Endodermal cell (in vitro differentiated cells): ENCODE measurements around the gene EFCAB6. TPM values are rescaled to one million over a fixed set of nuclear protein-coding genes. Genes with fewer than 3 reads are reported as not detected.

ENCODE experiments used
- DNase-seq: peaks from one replicate; pipeline ENCODE4 v3.0.0-alpha.2; 2017
- H3K27ac ChIP-seq: 2 replicates; pipeline ENCODE4 v1.5.1; 2013; ENCODE audit warnings: mild to moderate bottlenecking, low read depth, low read length, moderate library complexity
- H3K27me3 ChIP-seq: 2 replicates; pipeline ENCODE4 v1.6.1; 2013; ENCODE audit warnings: mild to moderate bottlenecking, low read length, moderate library complexity; ENCODE audit not compliant: insufficient read depth, control insufficient read depth, poor library complexity, severe bottlenecking
- H3K36me3 ChIP-seq: 2 replicates; pipeline ENCODE4 v1.7.0; 2013; ENCODE audit warnings: mild to moderate bottlenecking, low read length, moderate library complexity; ENCODE audit not compliant: control insufficient read depth, insufficient read depth
- H3K4me1 ChIP-seq: one replicate; pipeline ENCODE4 v1.7.0; 2013; ENCODE audit warnings: low read length; ENCODE audit not compliant: control insufficient read depth, insufficient read depth
- H3K4me3 ChIP-seq: 2 replicates; pipeline ENCODE4 v1.5.1; 2013; ENCODE audit warnings: mild to moderate bottlenecking, low read length, moderate library complexity
- H3K9ac ChIP-seq: 2 replicates; pipeline ENCODE4 v1.6.1; 2013; ENCODE audit warnings: mild to moderate bottlenecking, low read length, moderate library complexity; ENCODE audit not compliant: poor library complexity, severe bottlenecking; ENCODE audit errors: extremely low read depth
- H3K9me3 ChIP-seq: 2 replicates; pipeline ENCODE4 v1.6.1; 2013; ENCODE audit warnings: mild to moderate bottlenecking, low read length, moderate library complexity; ENCODE audit not compliant: control insufficient read depth
- H3K27ac Mint-ChIP-seq: 2 replicates; pipeline ENCODE4 v1.8.0; 2020; ENCODE audit warnings: mixed read lengths
- H3K27me3 Mint-ChIP-seq: 2 replicates; pipeline ENCODE4 v1.8.0; 2021; ENCODE audit warnings: mild to moderate bottlenecking, mixed read lengths; ENCODE audit not compliant: insufficient read depth
- H3K36me3 Mint-ChIP-seq: 2 replicates; pipeline ENCODE4 v1.8.0; 2020; ENCODE audit warnings: low read depth, mixed read lengths
- H3K4me1 Mint-ChIP-seq: 2 replicates; pipeline ENCODE4 v1.8.0; 2020; ENCODE audit warnings: mixed read lengths
- H3K4me3 Mint-ChIP-seq: 2 replicates; pipeline ENCODE4 v1.8.0; 2020; ENCODE audit warnings: mild to moderate bottlenecking, moderate library complexity, mixed read lengths
- H3K9me3 Mint-ChIP-seq: 2 replicates; pipeline ENCODE4 v1.8.0; 2020; ENCODE audit warnings: mild to moderate bottlenecking, mixed read lengths
- CTCF ChIP-seq: fragments of 200-600 bp; sonication (generic); conservative IDR thresholded peaks from 2 replicates; pipeline ENCODE4 v1.5.0; 2021; ENCODE audit warnings: antibody characterized with exemption, mild to moderate bottlenecking
- whole genome bisulfite sequencing, 2 experiments: methylation state at CpG; one replicate each; pipeline versions ENCODE4 v1.1.5 to v1.1.7; 2013; ENCODE audit warnings: missing lambda C conversion rate in 2 of 2, mixed read lengths in 1 of 2; ENCODE audit not compliant: insufficient coverage in 1 of 2, insufficient read length in 1 of 2; 5-methylcytosine and 5-hydroxymethylcytosine counted together
- total RNA-seq, 2 donors: library from RNA; stranded (reverse); fragmentation: NEBNext Ultra II Directional in 1 of 2; extraction: Animal tissue kit (Norgen Biotek cat#: 25700) in 1 of 2; gene quantifications; 2 replicates in 1 of 2; 3 replicates in 1 of 2; pipeline ENCODE4 v1.2.1, GENCODE V29; 2021

The EFCAB6 gene
- total RNA-seq, 2 donors from 2014 or later: 1.8 to 2.0 TPM

- H3K36me3 ChIP-seq: no peaks in the 10 kb centered on the region
- Mint-ChIP-seq H3K4me1 (peaks cover 19% of the 10 kb centered on the region), H3K27ac (peak overlapping the region; percentile 10), H3K9me3 (no peaks in the 10 kb centered on the region), H3K27me3 (no peaks in the 10 kb centered on the region), H3K36me3 (no peaks in the 10 kb centered on the region), H3K4me3 (no peak overlapping the region)
- no peaks in the 10 kb centered on the region for H3K27me3 ChIP-seq
- no peak overlapping the region for H3K4me3 ChIP-seq
- TF ChIP-seq CTCF: no peak
- WGBS, 2 experiments: 63% methylated on average over 2 of the region's 4 CpGs; no CpG with 5 or more reads in 1 of the 2 experiments
- H3K9me3 ChIP-seq: no peaks in the 10 kb centered on the region
- H3K27ac ChIP-seq: peak overlapping the region; percentile 66
- H3K9ac ChIP-seq: no peak overlapping the region
- H3K4me1 ChIP-seq: peaks cover 4% of the 10 kb centered on the region
- DNase-seq: no peak
Observed at GRCh38 chr22:43571181-43571580, 240.9 kb downstream of the EFCAB6 start.

GRCh38 chr22:43570531-43571165, 241.5 kb downstream of the EFCAB6 start:
- H3K4me1 Mint-ChIP-seq: peaks cover 19% of the 10 kb centered on the region
- Histone ChIP-seq H3K9me3 (no peaks in the 10 kb centered on the region), H3K9ac (no peak overlapping the region), H3K27ac (peak overlapping the region; percentile 66), H3K27me3 (no peaks in the 10 kb centered on the region), H3K4me1 (peaks cover 4% of the 10 kb centered on the region), H3K36me3 (no peaks in the 10 kb centered on the region), H3K4me3 (no peak overlapping the region)
- 57 to 65% methylated on average over 8 to 14 of the region's 14 CpGs for WGBS, 2 experiments
- peak overlapping the region; percentile 10 for H3K27ac Mint-ChIP-seq
- no peaks in the 10 kb centered on the region for H3K36me3 Mint-ChIP-seq
- no peak overlapping the region for H3K4me3 Mint-ChIP-seq
- H3K27me3 Mint-ChIP-seq: no peaks in the 10 kb centered on the region
- TF ChIP-seq CTCF: no peak
- H3K9me3 Mint-ChIP-seq: no peaks in the 10 kb centered on the region
- peak; percentile 79 for DNase-seq

- 95 to 97% methylated on average over 5 to 6 of the region's 6 CpGs for WGBS, 2 experiments
- DNase-seq: no peak
- Mint-ChIP-seq H3K4me1 (peaks cover 19% of the 10 kb centered on the region), H3K4me3 (no peak overlapping the region), H3K27ac (no peak overlapping the region), H3K27me3 (no peaks in the 10 kb centered on the region), H3K36me3 (no peaks in the 10 kb centered on the region), H3K9me3 (no peaks in the 10 kb centered on the region)
- H3K36me3 ChIP-seq: no peaks in the 10 kb centered on the region
- H3K9me3 ChIP-seq: no peaks in the 10 kb centered on the region
- no peak overlapping the region for H3K27ac ChIP-seq
- H3K27me3 ChIP-seq: no peaks in the 10 kb centered on the region
- no peak overlapping the region for H3K4me3 ChIP-seq
- no peak for TF ChIP-seq CTCF
- H3K4me1 ChIP-seq: peaks cover 4% of the 10 kb centered on the region
- no peak overlapping the region for H3K9ac ChIP-seq
Observed at GRCh38 chr22:43569111-43569510, 243.0 kb downstream of the EFCAB6 start.
